Tibial nerve (tissue), 4 donors: ENCODE results near the gene GALNS. TPM values are rescaled to one million over a fixed set of nuclear protein-coding genes. Genes with fewer than 3 reads are reported as not detected.
A peak's percentile ranks its signal among the peaks of the same experiment; 100 is the strongest.

Experiments used
- DNase-seq, 2 donors: peaks; one replicate each; pipeline ENCODE4 v3.0.0-alpha.2; 2019; ENCODE audit warnings: low spot score in 2 of 2
- H3K27ac ChIP-seq, 4 donors: fragments of 200-600 bp; sonication (generic) in 3 of 4; one replicate each; pipeline ENCODE4 v1.5.1; 2017 to 2019; ENCODE audit warnings: mild to moderate bottlenecking in 1 of 4
- H3K27me3 ChIP-seq, 2 donors: fragments of 200-600 bp; sonication (generic) in 1 of 2; one replicate each; pipeline versions ENCODE4 v1.5.1 to v1.6.0; 2017 to 2019
- H3K36me3 ChIP-seq, 3 donors: fragments of 200-600 bp; sonication (generic); one replicate each; pipeline ENCODE4 v1.5.1; 2018 to 2019
- H3K4me1 ChIP-seq, 4 donors: fragments of 200-600 bp; sonication (generic) in 3 of 4; one replicate each; pipeline ENCODE4 v1.5.1; 2017 to 2019
- H3K4me3 ChIP-seq, 4 donors: fragments of 200-600 bp; sonication (generic) in 3 of 4; one replicate each; pipeline ENCODE4 v1.5.1; 2017 to 2019; ENCODE audit warnings: mild to moderate bottlenecking in 1 of 4, moderate library complexity in 1 of 4
- H3K9me3 ChIP-seq, 4 donors: fragments of 200-600 bp; sonication (generic) in 3 of 4; one replicate each; pipeline ENCODE4 v1.5.1; 2017 to 2019
- EP300 ChIP-seq, 2 donors: sonication (generic); formaldehyde crosslinking; IDR thresholded peaks; one replicate each; pipeline ENCODE4 v1.6.1; 2017; ENCODE audit warnings: antibody characterized with exemption in 2 of 2, mild to moderate bottlenecking in 1 of 2
- POLR2A ChIP-seq, 2 donors: fragments of 450-650 bp; IDR thresholded peaks; one replicate each; pipeline ENCODE4 v1.6.1; 2017; ENCODE audit warnings: antibody characterized with exemption in 2 of 2, mild to moderate bottlenecking in 2 of 2, moderate library complexity in 2 of 2
- WGBS, 2 donors: methylation state at CpG; one replicate each; pipeline ENCODE4 v1.1.5; 2018; 5-methylcytosine and 5-hydroxymethylcytosine counted together
- total RNA-seq, 4 donors: library from RNA; depleted of rRNA; stranded (reverse); fragments of >200 nt; gene quantifications; one replicate each; pipeline ENCODE4 v1.1.0, GENCODE V29; 2016
- TF ChIP-seq, protein P1 (sequence below), 5 experiments: fragments of 200-600 bp in 3 of 5; fragments of 450-650 bp in 2 of 5; sonication (generic) in 3 of 5; IDR thresholded peaks; one replicate each; pipeline ENCODE4 v1.5.1; 2016 to 2019; ENCODE audit warnings: antibody characterized with exemption in 5 of 5, mild to moderate bottlenecking in 3 of 5, moderate library complexity in 2 of 5

GALNS gene
- total RNA-seq, 4 donors from 2014 or later: 15.1 to 80.1 (median 43.2) TPM

DNA sequence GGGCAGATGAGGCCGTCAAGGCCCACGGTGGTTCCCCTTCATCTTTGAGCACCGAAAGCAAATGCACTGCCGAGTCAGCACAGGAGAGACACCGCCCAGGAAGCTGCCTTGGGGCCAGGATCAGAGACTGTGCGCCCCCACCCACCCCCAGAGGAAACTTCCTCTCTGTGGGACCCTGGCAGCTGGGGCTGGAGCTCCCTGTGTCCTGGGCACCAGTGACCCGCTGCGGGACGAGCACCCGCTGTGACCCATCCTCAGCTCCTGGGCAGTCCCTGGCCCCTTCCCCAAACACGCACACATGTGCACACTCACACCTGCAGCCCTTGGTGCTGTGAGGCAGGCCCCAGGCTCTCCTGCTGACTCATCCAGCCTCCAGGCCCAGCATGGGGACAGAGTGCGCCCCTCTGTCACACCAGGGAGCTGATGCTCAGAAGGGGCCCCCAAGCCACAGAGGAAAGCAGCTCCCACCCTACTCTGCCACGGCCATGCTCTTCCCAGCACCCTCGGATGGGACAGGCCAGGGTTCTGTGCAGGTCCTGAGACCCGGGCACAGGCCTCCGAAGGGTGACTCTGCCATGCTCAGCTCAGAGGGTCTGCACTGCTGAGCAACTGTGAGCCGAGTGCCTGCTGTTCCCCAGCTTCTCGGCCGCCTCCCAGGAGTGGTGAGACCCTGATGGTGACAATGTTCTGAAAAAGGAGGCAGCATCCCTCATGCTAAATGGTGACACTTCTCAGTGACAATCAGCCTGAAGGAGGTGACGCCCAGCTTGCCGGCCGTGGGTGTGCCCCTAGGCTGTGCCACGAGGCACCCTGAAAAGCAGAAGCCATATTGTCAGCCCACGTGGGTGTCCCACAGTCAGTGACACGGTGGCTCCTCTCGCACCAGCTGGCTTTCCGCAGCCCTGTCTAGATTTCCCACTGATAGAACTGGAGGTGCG is 75.3 kb downstream of the GALNS start:
- TF ChIP-seq, protein P1, sequence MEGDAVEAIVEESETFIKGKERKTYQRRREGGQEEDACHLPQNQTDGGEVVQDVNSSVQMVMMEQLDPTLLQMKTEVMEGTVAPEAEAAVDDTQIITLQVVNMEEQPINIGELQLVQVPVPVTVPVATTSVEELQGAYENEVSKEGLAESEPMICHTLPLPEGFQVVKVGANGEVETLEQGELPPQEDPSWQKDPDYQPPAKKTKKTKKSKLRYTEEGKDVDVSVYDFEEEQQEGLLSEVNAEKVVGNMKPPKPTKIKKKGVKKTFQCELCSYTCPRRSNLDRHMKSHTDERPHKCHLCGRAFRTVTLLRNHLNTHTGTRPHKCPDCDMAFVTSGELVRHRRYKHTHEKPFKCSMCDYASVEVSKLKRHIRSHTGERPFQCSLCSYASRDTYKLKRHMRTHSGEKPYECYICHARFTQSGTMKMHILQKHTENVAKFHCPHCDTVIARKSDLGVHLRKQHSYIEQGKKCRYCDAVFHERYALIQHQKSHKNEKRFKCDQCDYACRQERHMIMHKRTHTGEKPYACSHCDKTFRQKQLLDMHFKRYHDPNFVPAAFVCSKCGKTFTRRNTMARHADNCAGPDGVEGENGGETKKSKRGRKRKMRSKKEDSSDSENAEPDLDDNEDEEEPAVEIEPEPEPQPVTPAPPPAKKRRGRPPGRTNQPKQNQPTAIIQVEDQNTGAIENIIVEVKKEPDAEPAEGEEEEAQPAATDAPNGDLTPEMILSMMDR (IDR thresholded peaks at IDR 0.05): no peak
- TF ChIP-seq POLR2A (IDR thresholded peaks at IDR 0.05) (no peak), EP300 (IDR thresholded peaks at IDR 0.05) (no peak)
- Histone ChIP-seq H3K4me1 (peaks cover 0 to 83% (median 57%) of the 10 kb centered on the region in 4 donors), H3K27me3 (no peaks in the 10 kb centered on the region), H3K36me3 (no peaks in the 10 kb centered on the region), H3K9me3 (no peaks in the 10 kb centered on the region), H3K27ac (peak overlapping the region in 3 of 4 donors; percentile 94 to 97 (median 96)), H3K4me3 (no peak overlapping the region)
- DNase-seq: no peak
- WGBS, 2 donors: 65 to 69% methylated on average over 18 to 28 of the region's 28 CpGs

- TF ChIP-seq, protein P1 (IDR thresholded peaks at IDR 0.05): no peak
- no peak for TF ChIP-seq EP300 (IDR thresholded peaks at IDR 0.05)
- no peak for TF ChIP-seq POLR2A (IDR thresholded peaks at IDR 0.05)
- Histone ChIP-seq H3K36me3 (no peaks in the 10 kb centered on the region), H3K4me1 (peaks cover 0 to 84% (median 58%) of the 10 kb centered on the region in 4 donors), H3K27ac (peak overlapping the region in 3 of 4 donors; percentile 94 to 97 (median 96)), H3K27me3 (no peaks in the 10 kb centered on the region), H3K4me3 (no peak overlapping the region), H3K9me3 (no peaks in the 10 kb centered on the region)
- no peak for DNase-seq
- 60 to 68% methylated on average over 13 of the region's 13 CpGs for WGBS, 2 donors
Observed at GRCh38 chr16:88780142-88781062, 76.3 kb downstream of the GALNS start.

GRCh38 chr16:88779406-88780141 is 77.2 kb downstream of the GALNS start:
- TF ChIP-seq EP300 (IDR thresholded peaks at IDR 0.05) (no peak), POLR2A (IDR thresholded peaks at IDR 0.05) (no peak)
- TF ChIP-seq, protein P1 (IDR thresholded peaks at IDR 0.05): no peak
- Histone ChIP-seq H3K27ac (peak overlapping the region in 3 of 4 donors; percentile 62 to 97 (median 96)), H3K36me3 (no peaks in the 10 kb centered on the region), H3K27me3 (no peaks in the 10 kb centered on the region), H3K9me3 (no peaks in the 10 kb centered on the region), H3K4me1 (peaks cover 0 to 92% (median 58%) of the 10 kb centered on the region in 4 donors), H3K4me3 (no peak overlapping the region)
- no peak for DNase-seq
- WGBS, 2 donors: 39 to 43% methylated on average over 22 to 34 of the region's 34 CpGs

DNA sequence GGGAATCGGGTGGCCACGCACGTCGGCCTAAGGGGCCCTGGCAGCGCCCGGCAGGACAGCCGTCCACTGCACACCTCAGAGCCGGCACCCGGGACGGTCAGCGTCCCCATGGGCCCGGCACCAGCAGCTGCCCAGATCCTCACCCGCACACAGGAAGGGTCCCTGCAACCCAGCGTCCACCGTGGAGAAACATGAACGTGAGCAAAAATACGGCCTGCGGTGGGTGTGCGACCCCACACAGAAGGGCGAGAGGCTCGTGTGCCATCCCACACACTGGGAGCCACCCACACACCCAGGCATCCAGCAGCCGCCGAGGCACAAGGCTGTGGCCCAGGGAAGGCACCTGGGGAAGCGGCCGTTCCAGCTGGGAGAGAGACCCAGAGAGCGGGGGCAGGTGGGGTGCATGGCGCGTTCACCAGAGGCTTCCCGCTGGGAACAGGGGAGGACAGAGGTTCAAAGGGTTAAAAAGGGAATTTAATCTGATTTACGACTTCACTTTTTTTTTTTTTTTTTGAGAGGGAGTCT is 78.1 kb downstream of the GALNS start:
- peaks cover 0 to 95% (median 60%) of the 10 kb centered on the region in 4 donors for H3K4me1 ChIP-seq
- H3K27me3 ChIP-seq: no peaks in the 10 kb centered on the region
- DNase-seq: no peak
- H3K4me3 ChIP-seq: no peak overlapping the region
- peak overlapping the region in 2 of 4 donors; percentile 96 to 97 for H3K27ac ChIP-seq
- no peak for TF ChIP-seq EP300 (IDR thresholded peaks at IDR 0.05)
- TF ChIP-seq POLR2A (IDR thresholded peaks at IDR 0.05): no peak
- TF ChIP-seq, protein P1 (IDR thresholded peaks at IDR 0.05): no peak
- H3K36me3 ChIP-seq: no peaks in the 10 kb centered on the region
- H3K9me3 ChIP-seq: no peaks in the 10 kb centered on the region
- 68 to 74% methylated on average over 29 to 30 of the region's 30 CpGs for WGBS, 2 donors
